Smooth muscle cell (in vitro differentiated cells): Measurements from ENCODE around the gene SP3. TPM values are rescaled to one million over a fixed set of nuclear protein-coding genes. Genes with fewer than 3 reads are reported as not detected.
"Not testable (repeated sequence)": the region's sequence is repeated elsewhere in the genome, so short reads cannot be mapped to it uniquely, and the experiment has no call there.

ENCODE experiments used
- DNase-seq: peaks from one replicate; lab custom pipeline; 2025; ENCODE audit not compliant: unreplicated experiment; lab: John Stamatoyannopoulos, UW
- H2AFZ ChIP-seq: fragments of 200-600 bp; sonication (generic); 2 replicates; pipeline ENCODE4 v1.6.0; 2016; ENCODE audit warnings: antibody characterized with exemption, low read depth, mild to moderate bottlenecking
- H3F3A ChIP-seq: fragments of 200-600 bp; sonication (generic); 2 replicates; pipeline ENCODE4 v1.6.0; 2017; ENCODE audit warnings: antibody characterized with exemption, low read depth
- H3K27ac ChIP-seq: fragments of 200-600 bp; sonication (generic); 2 replicates; pipeline ENCODE4 v1.5.1; 2016; ENCODE audit warnings: low read depth, mild to moderate bottlenecking
- H3K27me3 ChIP-seq: fragments of 200-600 bp; sonication (generic); 2 replicates; pipeline ENCODE4 v1.6.1; 2016; ENCODE audit warnings: low read depth, mild to moderate bottlenecking
- H3K36me3 ChIP-seq: fragments of 200-600 bp; sonication (generic); 2 replicates; pipeline ENCODE4 v1.5.1; 2016; ENCODE audit warnings: low read depth
- H3K4me1 ChIP-seq: fragments of 200-600 bp; sonication (generic); 2 replicates; pipeline ENCODE4 v1.5.1; 2016; ENCODE audit warnings: low read depth
- H3K4me2 ChIP-seq: fragments of 200-600 bp; sonication (generic); 2 replicates; pipeline ENCODE4 v1.6.0; 2016; ENCODE audit warnings: mild to moderate bottlenecking
- H3K4me3 ChIP-seq: fragments of 200-600 bp; sonication (generic); 2 replicates; pipeline ENCODE4 v1.5.1; 2016; ENCODE audit warnings: mild to moderate bottlenecking
- H3K79me2 ChIP-seq: fragments of 200-600 bp; sonication (generic); 2 replicates; pipeline ENCODE4 v1.6.0; 2016; ENCODE audit warnings: low read depth, mild to moderate bottlenecking
- H3K9ac ChIP-seq: fragments of 200-600 bp; sonication (generic); 2 replicates; pipeline ENCODE4 v1.6.0; 2016; ENCODE audit warnings: low read depth
- H3K9me3 ChIP-seq: fragments of 200-600 bp; sonication (generic); replicated peaks from 2 replicates; pipeline ENCODE4 v1.5.1; 2016; ENCODE audit warnings: low read depth
- H4K20me1 ChIP-seq: fragments of 200-600 bp; sonication (generic); 2 replicates; pipeline ENCODE4 v1.6.0; 2016; ENCODE audit warnings: low read depth
- CTCF ChIP-seq: fragments of 200-600 bp; sonication (generic); IDR thresholded peaks from 2 replicates; pipeline ENCODE4 v1.5.1; 2017; ENCODE audit warnings: borderline replicate concordance, mild to moderate bottlenecking, antibody characterized with exemption; ENCODE audit not compliant: insufficient read depth, poor library complexity, severe bottlenecking
- WGBS: methylation state at CpG from one replicate; pipeline ENCODE4 v1.1.7; 2016; ENCODE audit warnings: low lambda C conversion rate; 5-methylcytosine and 5-hydroxymethylcytosine counted together
- polyA plus RNA-seq: library from polyadenylated mRNA; unstranded; fragments of >200 nt; fragmentation: Nextera tagmentation; extraction: Ambion mirVana; gene quantifications from 2 replicates; pipeline ENCODE4 v1.2.1, GENCODE V29; 2016
- total RNA-seq: library from RNA; depleted of rRNA; stranded (reverse); fragments of >200 nt; gene quantifications from 2 replicates; pipeline ENCODE4 v1.2.3, GENCODE V29; 2014

Gene SP3
- total and polyA plus RNA-seq, 2 experiments from 2014 or later: 24.5 to 84.5 TPM

- Histone ChIP-seq H3K79me2 (no peaks in the 10 kb centered on the region), H3K9me3 (no peaks in the 10 kb centered on the region), H3K9ac (no peak overlapping the region), H3K27ac (no peak overlapping the region), H3K4me3 (no peak overlapping the region), H3K36me3 (no peaks in the 10 kb centered on the region), H3F3A (peaks cover 8% of the 10 kb centered on the region), H3K27me3 (no peaks in the 10 kb centered on the region), H2AFZ (no peak overlapping the region), H4K20me1 (peaks cover 2% of the 10 kb centered on the region), H3K4me1 (no peaks in the 10 kb centered on the region), H3K4me2 (no peak overlapping the region)
- TF ChIP-seq CTCF: no peak
- 78% methylated on average over 5 of the region's 5 CpGs for WGBS
- no peak for DNase-seq
Observed at GRCh38 chr2:173898178-173898668, 67.0 kb downstream of the SP3 start.

- Histone ChIP-seq H4K20me1 (no peaks in the 10 kb centered on the region), H3F3A (peaks cover 8% of the 10 kb centered on the region), H2AFZ (no peak overlapping the region), H3K36me3 (no peaks in the 10 kb centered on the region), H3K4me1 (no peaks in the 10 kb centered on the region), H3K79me2 (no peaks in the 10 kb centered on the region), H3K27me3 (no peaks in the 10 kb centered on the region), H3K9me3 (no peaks in the 10 kb centered on the region), H3K27ac (no peak overlapping the region), H3K4me3 (no peak overlapping the region), H3K9ac (no peak overlapping the region), H3K4me2 (no peak overlapping the region)
- DNase-seq: no peak
- 98% methylated on average over 2 of the region's 2 CpGs for WGBS
- TF ChIP-seq CTCF: no peak
Observed at GRCh38 chr2:173896755-173897154, 68.4 kb downstream of the SP3 start.

- Histone ChIP-seq H3K4me1 (no peaks in the 10 kb centered on the region), H3K79me2 (no peaks in the 10 kb centered on the region), H3K4me3 (no peak overlapping the region), H3K36me3 (no peaks in the 10 kb centered on the region), H3K27me3 (no peaks in the 10 kb centered on the region), H3K9me3 (no peaks in the 10 kb centered on the region), H3F3A (no peaks in the 10 kb centered on the region), H3K4me2 (no peak overlapping the region), H4K20me1 (no peaks in the 10 kb centered on the region), H3K27ac (no peak overlapping the region), H3K9ac (no peak overlapping the region), H2AFZ (no peak overlapping the region)
- DNase-seq: no peak
- TF ChIP-seq CTCF: no peak
- WGBS: 82% methylated on average over 2 of the region's 2 CpGs
Observed at GRCh38 chr2:173892341-173892740, 72.8 kb downstream of the SP3 start.

GRCh38 chr2:173891315-173892037, 73.7 kb downstream of the SP3 start:
- no peaks in the 10 kb centered on the region for H3K4me1 ChIP-seq
- H3K4me2 ChIP-seq: no peak overlapping the region
- no peaks in the 10 kb centered on the region for H4K20me1 ChIP-seq
- no peak for DNase-seq
- H3K79me2 ChIP-seq: no peaks in the 10 kb centered on the region
- H3K4me3 ChIP-seq: no peak overlapping the region
- H3K36me3 ChIP-seq: no peaks in the 10 kb centered on the region
- H3K9me3 ChIP-seq: no peaks in the 10 kb centered on the region
- H3K27ac ChIP-seq: no peak overlapping the region
- H3K9ac ChIP-seq: no peak overlapping the region
- no peaks in the 10 kb centered on the region for H3F3A ChIP-seq
- TF ChIP-seq CTCF: no peak
- no peak overlapping the region for H2AFZ ChIP-seq
- 93% methylated on average over 2 of the region's 2 CpGs for WGBS
- H3K27me3 ChIP-seq: no peaks in the 10 kb centered on the region

GRCh38 chr2:173889464-173889863, 75.7 kb downstream of the SP3 start:
- not testable (repeated sequence) for H3K27me3 ChIP-seq, H3K4me3 ChIP-seq, H3K9me3 ChIP-seq, H3K9ac ChIP-seq, H3F3A ChIP-seq, H3K36me3 ChIP-seq, H3K4me1 ChIP-seq, DNase-seq, H3K79me2 ChIP-seq, H3K4me2 ChIP-seq, H4K20me1 ChIP-seq, H3K27ac ChIP-seq, H2AFZ ChIP-seq
- 100% methylated on average over 1 of the region's 1 CpG for WGBS
